ENCODE data around the gene ZNF319.

ZNF319 gene

DNA sequence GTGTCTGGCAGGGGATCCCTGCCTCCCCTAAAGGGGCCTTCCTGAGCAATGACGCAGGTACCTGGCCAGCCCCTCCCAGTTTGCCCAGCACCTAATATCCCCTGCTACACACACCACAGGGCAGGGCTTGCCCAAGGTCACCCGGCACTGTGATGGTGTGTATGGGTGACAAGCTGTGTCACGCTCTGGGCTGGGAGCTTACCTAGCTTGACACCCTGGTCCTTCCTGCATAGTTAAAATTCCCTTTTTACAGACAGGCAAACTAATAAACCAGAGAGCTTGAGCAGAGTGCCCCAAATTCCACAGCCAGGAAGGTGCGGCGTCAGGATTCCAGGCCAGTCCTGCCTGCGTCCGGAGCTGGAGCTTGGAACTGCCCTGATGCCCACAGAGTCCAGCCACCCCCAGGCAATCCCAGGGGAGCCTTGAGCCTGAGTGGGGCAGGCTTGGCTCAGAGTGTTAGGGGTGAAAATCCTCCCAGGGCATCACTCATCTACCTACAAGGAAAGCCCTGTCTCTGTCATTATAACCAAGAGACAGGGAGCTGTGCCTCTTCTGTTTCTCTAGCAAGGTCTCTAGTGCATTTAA, 43.2 kb upstream of the ZNF319 start:
- Histone ChIP-seq H3K4me1 (ENCODE audit: control insufficient read depth in 5 of 5, insufficient read depth in 5 of 5, low read length in 5 of 5) (peaks cover 2 to 28% (median 21%) of the 10 kb centered on the region in 5 donors), H3K9ac (ENCODE audit: low read length in 5 of 5) (no peak overlapping the region), H3K27me3 (ENCODE audit: control insufficient read depth in 5 of 5, insufficient read depth in 4 of 5, low read length in 5 of 5) (no peaks in the 10 kb centered on the region), H3K9me3 (ENCODE audit: control insufficient read depth in 5 of 5, low read length in 5 of 5) (no peaks in the 10 kb centered on the region), H3K36me3 (ENCODE audit: control insufficient read depth in 5 of 5, insufficient read depth in 5 of 5, low read length in 5 of 5) (peaks cover 0 to 69% (median 63%) of the 10 kb centered on the region in 5 donors), H3K4me3 (ENCODE audit: low read depth in 1 of 5, low read length in 5 of 5) (no peak overlapping the region), H3K27ac (ENCODE audit: low read depth, low read length) (no peak overlapping the region)

GRCh38 chr16:58042886-58043515, 42.5 kb upstream of the ZNF319 start:
- Histone ChIP-seq H3K27ac (ENCODE audit: low read depth, low read length) (no peak overlapping the region), H3K4me1 (ENCODE audit: control insufficient read depth in 5 of 5, insufficient read depth in 5 of 5, low read length in 5 of 5) (peaks cover 2 to 27% (median 20%) of the 10 kb centered on the region in 5 donors), H3K9me3 (ENCODE audit: control insufficient read depth in 5 of 5, low read length in 5 of 5) (no peaks in the 10 kb centered on the region), H3K36me3 (ENCODE audit: control insufficient read depth in 5 of 5, insufficient read depth in 5 of 5, low read length in 5 of 5) (peaks cover 0 to 76% (median 66%) of the 10 kb centered on the region in 5 donors), H3K9ac (ENCODE audit: low read length in 5 of 5) (no peak overlapping the region), H3K4me3 (ENCODE audit: low read depth in 1 of 5, low read length in 5 of 5) (no peak overlapping the region), H3K27me3 (ENCODE audit: control insufficient read depth in 5 of 5, insufficient read depth in 4 of 5, low read length in 5 of 5) (no peaks in the 10 kb centered on the region)

- Histone ChIP-seq H3K4me3 (ENCODE audit: low read depth in 1 of 5, low read length in 5 of 5) (no peak overlapping the region), H3K27me3 (ENCODE audit: control insufficient read depth in 5 of 5, insufficient read depth in 4 of 5, low read length in 5 of 5) (no peaks in the 10 kb centered on the region), H3K4me1 (ENCODE audit: control insufficient read depth in 5 of 5, insufficient read depth in 5 of 5, low read length in 5 of 5) (peaks cover 2 to 27% (median 12%) of the 10 kb centered on the region in 5 donors), H3K36me3 (ENCODE audit: control insufficient read depth in 5 of 5, insufficient read depth in 5 of 5, low read length in 5 of 5) (peaks cover 0 to 78% (median 72%) of the 10 kb centered on the region in 5 donors), H3K9ac (ENCODE audit: low read length in 5 of 5) (no peak overlapping the region), H3K27ac (ENCODE audit: low read depth, low read length) (no peak overlapping the region), H3K9me3 (ENCODE audit: control insufficient read depth in 5 of 5, low read length in 5 of 5) (no peaks in the 10 kb centered on the region)
Observed at GRCh38 chr16:58042001-58042885, 41.8 kb upstream of the ZNF319 start.

GRCh38 chr16:58041628-58041955, 41.1 kb upstream of the ZNF319 start:
- Histone ChIP-seq H3K4me1 (ENCODE audit: control insufficient read depth in 5 of 5, insufficient read depth in 5 of 5, low read length in 5 of 5) (peaks cover 2 to 22% (median 7%) of the 10 kb centered on the region in 5 donors), H3K27ac (ENCODE audit: low read depth, low read length) (no peak overlapping the region), H3K36me3 (ENCODE audit: control insufficient read depth in 5 of 5, insufficient read depth in 5 of 5, low read length in 5 of 5) (peaks cover 0 to 78% (median 72%) of the 10 kb centered on the region in 5 donors), H3K4me3 (ENCODE audit: low read depth in 1 of 5, low read length in 5 of 5) (no peak overlapping the region), H3K9me3 (ENCODE audit: control insufficient read depth in 5 of 5, low read length in 5 of 5) (no peaks in the 10 kb centered on the region), H3K27me3 (ENCODE audit: control insufficient read depth in 5 of 5, insufficient read depth in 4 of 5, low read length in 5 of 5) (no peaks in the 10 kb centered on the region), H3K9ac (ENCODE audit: low read length in 5 of 5) (no peak overlapping the region)

GRCh38 chr16:58040945-58041627, 40.6 kb upstream of the ZNF319 start:
- Histone ChIP-seq H3K36me3 (ENCODE audit: control insufficient read depth in 5 of 5, insufficient read depth in 5 of 5, low read length in 5 of 5) (peaks cover 0 to 78% (median 72%) of the 10 kb centered on the region in 5 donors), H3K9ac (ENCODE audit: low read length in 5 of 5) (no peak overlapping the region), H3K27me3 (ENCODE audit: control insufficient read depth in 5 of 5, insufficient read depth in 4 of 5, low read length in 5 of 5) (no peaks in the 10 kb centered on the region), H3K9me3 (ENCODE audit: control insufficient read depth in 5 of 5, low read length in 5 of 5) (no peaks in the 10 kb centered on the region), H3K4me3 (ENCODE audit: low read depth in 1 of 5, low read length in 5 of 5) (no peak overlapping the region), H3K4me1 (ENCODE audit: control insufficient read depth in 5 of 5, insufficient read depth in 5 of 5, low read length in 5 of 5) (peaks cover 2 to 22% (median 11%) of the 10 kb centered on the region in 5 donors), H3K27ac (ENCODE audit: low read depth, low read length) (no peak overlapping the region)

- Histone ChIP-seq H3K4me3 (ENCODE audit: low read depth in 1 of 5, low read length in 5 of 5) (no peak overlapping the region), H3K27ac (ENCODE audit: low read depth, low read length) (no peak overlapping the region), H3K9me3 (ENCODE audit: control insufficient read depth in 5 of 5, low read length in 5 of 5) (no peaks in the 10 kb centered on the region), H3K36me3 (ENCODE audit: control insufficient read depth in 5 of 5, insufficient read depth in 5 of 5, low read length in 5 of 5) (peaks cover 0 to 76% (median 72%) of the 10 kb centered on the region in 5 donors), H3K27me3 (ENCODE audit: control insufficient read depth in 5 of 5, insufficient read depth in 4 of 5, low read length in 5 of 5) (no peaks in the 10 kb centered on the region), H3K4me1 (ENCODE audit: control insufficient read depth in 5 of 5, insufficient read depth in 5 of 5, low read length in 5 of 5) (peaks cover 2 to 24% (median 15%) of the 10 kb centered on the region in 5 donors), H3K9ac (ENCODE audit: low read length in 5 of 5) (no peak overlapping the region)
Observed at GRCh38 chr16:58040496-58040846, 40.0 kb upstream of the ZNF319 start.

- no peak overlapping the region for H3K27ac ChIP-seq (ENCODE audit: low read depth, low read length)
- no peaks in the 10 kb centered on the region for H3K27me3 ChIP-seq (ENCODE audit: control insufficient read depth in 5 of 5, insufficient read depth in 4 of 5, low read length in 5 of 5)
- peaks cover 0 to 72% (median 68%) of the 10 kb centered on the region in 5 donors for H3K36me3 ChIP-seq (ENCODE audit: control insufficient read depth in 5 of 5, insufficient read depth in 5 of 5, low read length in 5 of 5)
- peaks cover 2 to 25% (median 16%) of the 10 kb centered on the region in 5 donors for H3K4me1 ChIP-seq (ENCODE audit: control insufficient read depth in 5 of 5, insufficient read depth in 5 of 5, low read length in 5 of 5)
- no peak overlapping the region for H3K9ac ChIP-seq (ENCODE audit: low read length in 5 of 5)
- no peaks in the 10 kb centered on the region for H3K9me3 ChIP-seq (ENCODE audit: control insufficient read depth in 5 of 5, low read length in 5 of 5)
- no peak overlapping the region for H3K4me3 ChIP-seq (ENCODE audit: low read depth in 1 of 5, low read length in 5 of 5)
Observed at GRCh38 chr16:58039829-58040495, 39.5 kb upstream of the ZNF319 start.

DNA sequence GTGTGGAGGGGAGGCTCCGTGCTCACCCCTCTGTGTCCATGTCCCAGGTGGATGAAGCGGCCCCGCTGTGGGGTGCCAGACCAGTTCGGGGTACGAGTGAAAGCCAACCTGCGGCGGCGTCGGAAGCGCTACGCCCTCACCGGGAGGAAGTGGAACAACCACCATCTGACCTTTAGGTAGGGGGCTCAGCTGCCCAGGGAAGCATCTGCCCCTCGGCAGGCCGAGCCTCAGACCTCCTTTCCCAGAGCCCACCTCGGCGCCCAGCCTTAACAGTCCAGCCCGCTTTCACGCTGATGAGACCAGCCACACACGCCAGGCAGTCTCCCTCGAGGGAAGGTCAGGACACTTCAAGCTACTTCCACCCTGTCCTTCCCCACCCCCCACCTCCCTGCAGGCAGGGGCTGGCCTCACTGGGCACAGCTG, 37.8 kb upstream of the ZNF319 start:
- Histone ChIP-seq H3K9me3 (ENCODE audit: control insufficient read depth in 5 of 5, low read length in 5 of 5) (no peaks in the 10 kb centered on the region), H3K27me3 (ENCODE audit: control insufficient read depth in 5 of 5, insufficient read depth in 4 of 5, low read length in 5 of 5) (no peaks in the 10 kb centered on the region), H3K4me1 (ENCODE audit: control insufficient read depth in 5 of 5, insufficient read depth in 5 of 5, low read length in 5 of 5) (peaks cover 2 to 30% (median 19%) of the 10 kb centered on the region in 5 donors), H3K36me3 (ENCODE audit: control insufficient read depth in 5 of 5, insufficient read depth in 5 of 5, low read length in 5 of 5) (peaks cover 0 to 56% (median 51%) of the 10 kb centered on the region in 5 donors), H3K27ac (ENCODE audit: low read depth, low read length) (no peak overlapping the region), H3K4me3 (ENCODE audit: low read depth in 1 of 5, low read length in 5 of 5) (no peak overlapping the region), H3K9ac (ENCODE audit: low read length in 5 of 5) (no peak overlapping the region)

DNA sequence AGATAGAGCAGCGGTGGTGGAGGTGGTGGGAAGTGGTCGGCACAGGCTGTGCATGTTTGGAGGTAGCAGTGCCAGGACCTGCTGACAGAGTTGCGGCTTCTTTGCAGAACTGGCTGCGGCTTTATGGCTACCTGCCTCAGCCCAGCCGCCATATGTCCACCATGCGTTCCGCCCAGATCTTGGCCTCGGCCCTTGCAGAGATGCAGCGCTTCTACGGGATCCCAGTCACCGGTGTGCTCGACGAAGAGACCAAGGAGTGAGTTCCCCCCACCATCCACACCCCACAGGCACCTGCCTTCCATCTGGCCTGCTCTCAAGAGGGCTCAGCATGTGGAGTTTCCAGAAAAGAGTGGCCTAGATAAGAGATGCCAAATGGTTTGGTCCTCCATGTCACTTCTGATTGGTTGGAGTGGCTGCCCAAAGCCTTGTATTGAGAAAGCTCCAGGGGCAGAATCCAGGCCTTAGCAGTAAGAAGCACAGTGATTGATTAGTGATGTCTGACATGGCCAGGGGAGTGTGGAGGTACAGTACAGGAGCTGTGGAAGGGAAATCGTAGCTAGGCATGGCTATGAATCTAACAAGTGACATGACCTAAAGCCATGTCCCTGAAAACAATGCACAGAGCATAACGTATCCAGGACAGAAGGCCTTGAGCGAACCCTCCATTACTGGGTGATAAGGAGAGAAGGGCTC, 37.0 kb upstream of the ZNF319 start:
- Histone ChIP-seq H3K4me1 (ENCODE audit: control insufficient read depth in 5 of 5, insufficient read depth in 5 of 5, low read length in 5 of 5) (peaks cover 2 to 37% (median 26%) of the 10 kb centered on the region in 5 donors), H3K36me3 (ENCODE audit: control insufficient read depth in 5 of 5, insufficient read depth in 5 of 5, low read length in 5 of 5) (peaks cover 0 to 49% (median 44%) of the 10 kb centered on the region in 5 donors), H3K27ac (ENCODE audit: low read depth, low read length) (no peak overlapping the region), H3K4me3 (ENCODE audit: low read depth in 1 of 5, low read length in 5 of 5) (no peak overlapping the region), H3K9ac (ENCODE audit: low read length in 5 of 5) (no peak overlapping the region), H3K27me3 (ENCODE audit: control insufficient read depth in 5 of 5, insufficient read depth in 4 of 5, low read length in 5 of 5) (no peaks in the 10 kb centered on the region), H3K9me3 (ENCODE audit: control insufficient read depth in 5 of 5, low read length in 5 of 5) (no peaks in the 10 kb centered on the region)
